Fibroblast of pulmonary artery (primary cell): Measurements from ENCODE around the gene TSPAN8.

Source experiments
- DNase-seq: peaks from one replicate; pipeline ENCODE4 v3.0.0-alpha.2; 2010; ENCODE audit warnings: low read depth
- H3K4me3 ChIP-seq: replicated peaks from 2 replicates; pipeline ENCODE4 v1.5.1; 2011; ENCODE audit warnings: low read depth, mild to moderate bottlenecking, control low read depth, low read length, moderate library complexity
- TF ChIP-seq, protein P1 (sequence below): IDR thresholded peaks from 2 replicates; pipeline ENCODE4 v1.5.1; 2011; ENCODE audit warnings: mild to moderate bottlenecking, control low read depth, low read length, inconsistent platforms; ENCODE audit errors: missing control alignments

Gene TSPAN8

DNA sequence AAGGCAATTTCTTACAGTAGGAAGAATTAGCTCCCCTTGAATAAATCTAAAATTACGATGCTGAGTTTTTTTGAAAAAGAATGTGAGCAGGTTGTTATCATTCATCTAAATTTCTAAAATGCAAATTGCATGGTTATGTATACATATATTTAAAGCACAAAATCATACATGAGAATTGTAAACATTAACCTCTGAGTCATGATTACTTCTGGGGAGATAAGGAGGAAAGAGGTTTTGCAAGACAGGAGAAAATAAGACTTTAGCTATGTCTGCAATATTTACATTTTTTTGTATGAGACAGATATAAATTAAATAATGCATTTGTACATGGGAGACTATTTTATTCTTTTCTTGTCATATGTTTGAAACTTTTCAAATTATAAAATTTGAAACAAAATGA, 72.2 kb downstream of the TSPAN8 start:
- H3K4me3 ChIP-seq, result no peak overlapping the region
- peak; percentile 38 for DNase-seq
- TF ChIP-seq, protein P1, sequence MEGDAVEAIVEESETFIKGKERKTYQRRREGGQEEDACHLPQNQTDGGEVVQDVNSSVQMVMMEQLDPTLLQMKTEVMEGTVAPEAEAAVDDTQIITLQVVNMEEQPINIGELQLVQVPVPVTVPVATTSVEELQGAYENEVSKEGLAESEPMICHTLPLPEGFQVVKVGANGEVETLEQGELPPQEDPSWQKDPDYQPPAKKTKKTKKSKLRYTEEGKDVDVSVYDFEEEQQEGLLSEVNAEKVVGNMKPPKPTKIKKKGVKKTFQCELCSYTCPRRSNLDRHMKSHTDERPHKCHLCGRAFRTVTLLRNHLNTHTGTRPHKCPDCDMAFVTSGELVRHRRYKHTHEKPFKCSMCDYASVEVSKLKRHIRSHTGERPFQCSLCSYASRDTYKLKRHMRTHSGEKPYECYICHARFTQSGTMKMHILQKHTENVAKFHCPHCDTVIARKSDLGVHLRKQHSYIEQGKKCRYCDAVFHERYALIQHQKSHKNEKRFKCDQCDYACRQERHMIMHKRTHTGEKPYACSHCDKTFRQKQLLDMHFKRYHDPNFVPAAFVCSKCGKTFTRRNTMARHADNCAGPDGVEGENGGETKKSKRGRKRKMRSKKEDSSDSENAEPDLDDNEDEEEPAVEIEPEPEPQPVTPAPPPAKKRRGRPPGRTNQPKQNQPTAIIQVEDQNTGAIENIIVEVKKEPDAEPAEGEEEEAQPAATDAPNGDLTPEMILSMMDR, result no peak

DNA sequence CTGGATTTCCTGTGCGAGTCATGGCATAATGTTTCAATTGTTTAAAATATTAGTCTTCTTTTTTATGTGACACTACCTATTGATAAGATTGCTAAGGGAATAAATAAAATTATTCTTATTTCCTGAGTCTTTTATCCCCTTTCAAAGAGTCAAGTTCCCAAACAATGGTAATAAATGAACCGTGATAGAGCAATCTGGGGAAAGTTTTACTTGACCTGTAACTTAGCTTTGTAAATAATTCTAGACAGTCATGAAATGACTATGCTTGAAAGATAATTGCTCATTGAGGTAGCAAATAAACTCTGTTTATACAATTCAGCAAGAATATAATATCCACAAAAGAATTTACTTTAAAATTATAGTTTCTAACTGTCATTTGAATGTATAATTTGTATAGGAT, 82.1 kb downstream of the TSPAN8 start:
- TF ChIP-seq, protein P1, result no peak
- DNase-seq, result no peak
- H3K4me3 ChIP-seq, result no peak overlapping the region
